GM12878 (cell line): ENCODE data around the gene CTXND2. TPM values are rescaled to one million over a fixed set of nuclear protein-coding genes. Genes with fewer than 3 reads are reported as not detected.
A peak's percentile ranks its signal among the peaks of the same experiment; 100 is the strongest.

Experiments used
- ATAC-seq: fragments of 200-7000 bp; cut with Tn5 transposase; 3 replicates; pipeline ENCODE4 v1.9.1; 2020; ENCODE audit warnings: mild to moderate bottlenecking, moderate library complexity
- Bru-seq: library from RNA; stranded (reverse); fragments of 400-500 nt; gene quantifications from one replicate; lab custom pipeline; 2021; lab: Mats Ljungman, UMichigan
- BruChase-seq, 2 experiments: library from RNA; stranded (reverse); fragments of 400-500 nt; gene quantifications; one replicate each; lab custom pipeline; 2021; lab: Mats Ljungman, UMichigan
- BruUV-seq: library from RNA; stranded (reverse); fragments of 400-500 nt; replicated peaks from 2 replicates; lab custom pipeline; 2021; lab: Mats Ljungman, UMichigan
- CTCF ChIA-PET: fragments of 300-600 bp; sonication (Branson Sonifier 250); formaldehyde crosslinking; extraction: SDS; loops from one replicate; lab custom pipeline; 2021; ENCODE audit warnings: inconsistent platforms; lab: Yijun Ruan, JAX
- POLR2A ChIA-PET: fragments of 350-600 bp; formaldehyde crosslinking; extraction: SDS; loops from one replicate; lab custom pipeline; 2021; ENCODE audit warnings: inconsistent platforms; lab: Charles Lee
- RAD21 ChIA-PET: fragments of 300-600 bp; sonication (Branson Sonifier 250); formaldehyde crosslinking; loops from one replicate; lab custom pipeline; 2023; ENCODE audit warnings: antibody characterized with exemption; ENCODE audit not compliant: unreplicated experiment; lab: Charles Lee
- SMC1A ChIA-PET: fragments of 300-600 bp; sonication (Branson Sonifier 250); formaldehyde crosslinking; loops from one replicate; lab custom pipeline; 2023; ENCODE audit not compliant: unreplicated experiment, uncharacterized antibody; lab: Charles Lee
- DNase-seq: peaks from one replicate; pipeline ENCODE4 v3.0.0-alpha.2; 2011; ENCODE audit warnings: low read depth, low spot score
- FAIRE-seq: peaks from 3 replicates; lab custom pipeline; 2011; peaks lifted over from hg19 to GRCh38; lab: Jason Lieb, UNC
- H2AFZ ChIP-seq: 2 replicates; pipeline ENCODE4 v1.6.0; 2011; ENCODE audit warnings: low read depth, low read length, control low read depth; ENCODE audit not compliant: control insufficient read depth
- H3K27ac ChIP-seq: 2 replicates; pipeline ENCODE4 v1.5.1; 2011; ENCODE audit warnings: control low read depth; ENCODE audit not compliant: control insufficient read depth, insufficient read depth
- H3K27me3 ChIP-seq, 2 experiments: replicated peaks in 1 of 2; 2 replicates each; pipeline versions ENCODE4 v1.6.0 to v1.6.1; 2011; ENCODE audit warnings: low read length in 1 of 2; ENCODE audit not compliant: control insufficient read depth in 2 of 2, insufficient read depth in 2 of 2
- H3K36me3 ChIP-seq, 2 experiments: 2 replicates each; pipeline ENCODE4 v1.5.1; 2011; ENCODE audit warnings: low read length in 1 of 2; ENCODE audit not compliant: control insufficient read depth in 2 of 2, insufficient read depth in 2 of 2
- H3K4me1 ChIP-seq: 2 replicates; pipeline ENCODE4 v1.6.1; 2011; ENCODE audit warnings: mild to moderate bottlenecking, low read length, moderate library complexity, mixed read lengths; ENCODE audit not compliant: control insufficient read depth, insufficient read depth
- H3K4me2 ChIP-seq: 2 replicates; pipeline ENCODE4 v1.6.0; 2011; ENCODE audit warnings: control low read depth; ENCODE audit not compliant: control insufficient read depth, insufficient read depth
- H3K4me3 ChIP-seq: fragments of 200-600 bp; sonication (generic); 2 replicates; pipeline ENCODE4 v1.5.1; 2016
- H3K79me2 ChIP-seq: 2 replicates; pipeline ENCODE4 v1.6.0; 2011; ENCODE audit warnings: low read length; ENCODE audit not compliant: control insufficient read depth, insufficient read depth
- H3K9ac ChIP-seq: 2 replicates; pipeline ENCODE4 v1.8.0; 2011; ENCODE audit warnings: low read length, control low read depth, mixed read lengths; ENCODE audit not compliant: control insufficient read depth, insufficient read depth
- H3K9me3 ChIP-seq: replicated peaks from 3 replicates; pipeline ENCODE4 v1.5.1; 2011; ENCODE audit warnings: mild to moderate bottlenecking, low read length; ENCODE audit not compliant: control insufficient read depth, insufficient read depth
- H4K20me1 ChIP-seq: 2 replicates; pipeline ENCODE4 v1.6.0; 2011; ENCODE audit not compliant: control insufficient read depth, insufficient read depth
- GATAD2B ChIP-seq: fragments of 450-650 bp; conservative IDR thresholded peaks from 2 replicates; pipeline ENCODE4 v1.6.1; 2017; ENCODE audit warnings: low read depth, mild to moderate bottlenecking, moderate library complexity
- HCFC1 ChIP-seq: fragments of 150-350 bp; IDR thresholded peaks from 2 replicates; pipeline ENCODE4 v1.6.1; 2014; ENCODE audit warnings: low read length
- MYC ChIP-seq: IDR thresholded peaks from 2 replicates; pipeline ENCODE4 v1.6.1; 2011; ENCODE audit warnings: mild to moderate bottlenecking, low read length, moderate library complexity, inconsistent platforms; ENCODE audit not compliant: insufficient read depth, insufficient replicate concordance, insufficient read length, severe bottlenecking
- POLR2AphosphoS5 ChIP-seq: IDR thresholded peaks from 2 replicates; pipeline ENCODE4 v1.6.1; 2011; ENCODE audit warnings: mild to moderate bottlenecking, low read length, inconsistent platforms
- SMAD5 ChIP-seq: IDR thresholded peaks from 2 replicates; pipeline ENCODE4 v1.6.1; 2016; ENCODE audit warnings: antibody characterized with exemption, low read depth
- SREBF2 ChIP-seq: IDR thresholded peaks from 2 replicates; pipeline ENCODE4 v1.6.1; 2012; ENCODE audit warnings: mild to moderate bottlenecking, low read length
- YY1 ChIP-seq: IDR thresholded peaks from 2 replicates; pipeline ENCODE4 v1.6.1; 2011; ENCODE audit warnings: low read depth, mild to moderate bottlenecking, low read length
- WGBS: methylation state at CpG from one replicate; pipeline ENCODE4 v1.1.6; 2016; ENCODE audit warnings: low lambda C conversion rate; ENCODE audit not compliant: insufficient replicate concordance, insufficient coverage; ENCODE audit errors: missing lambda C conversion rate; 5-methylcytosine and 5-hydroxymethylcytosine counted together
- in situ Hi-C: fragments of 300-500 bp; cut with MboI; formaldehyde crosslinking; loops from 9 replicates; pipeline ENCODE4 v1.14.3; 2018; ENCODE audit warnings: mixed read lengths
- intact Hi-C: fragments of 100-400 bp; cut with micrococcal nuclease; formaldehyde crosslinking; loops from one replicate; pipeline ENCODE4 v1.14.2; 2022; ENCODE audit not compliant: unreplicated experiment
- long read RNA-seq, 2 experiments: library from polyadenylated mRNA; unstranded; transcript quantifications; one replicate each; pipeline ENCODE4 v2.0.0, GENCODE V29; 2019 to 2020
- polyA minus RNA-seq, 3 experiments: library from RNA; depleted of rRNA, polyadenylated mRNA; stranded (reverse); fragments of >200 nt; gene quantifications; 2 replicates each; pipeline ENCODE4 v1.2.3, GENCODE V29; 2011
- polyA plus RNA-seq, 11 experiments: library from polyadenylated mRNA; depleted of rRNA in 4 of 11; unstranded in 6 of 11; stranded (reverse) in 5 of 11; fragments of >200 nt; fragmentation: Nextera tagmentation in 4 of 11; fragmentation: Illumina TruSeq in 1 of 11; extraction: Ambion mirVana in 4 of 11; extraction: Trizol in 1 of 11; gene quantifications; 1 replicate in 1 of 11; 2 replicates in 10 of 11; pipeline versions ENCODE4 v1.2.1 to v1.2.3, GENCODE V29; 2011 to 2016; ENCODE audit warnings: inconsistent platforms in 2 of 11, missing spikeins in 2 of 11, low read depth in 1 of 11
- total RNA-seq, 4 experiments: library from RNA; depleted of rRNA in 3 of 4; stranded (reverse); fragments of >200 nt in 3 of 4; fragmentation: Illumina TruSeq in 1 of 4; extraction: Trizol in 1 of 4; gene quantifications; 2 replicates each; pipeline versions ENCODE4 v1.2.1 to v1.2.3, GENCODE V29; 2013 to 2021
- TF ChIP-seq, protein P1 (sequence below): IDR thresholded peaks from 2 replicates; pipeline ENCODE4 v1.6.1; 2011; ENCODE audit warnings: mild to moderate bottlenecking, low read depth, low read length, moderate library complexity; ENCODE audit not compliant: insufficient replicate concordance
- TF ChIP-seq, protein P2 (sequence below): fragments of 450-650 bp; IDR thresholded peaks from 2 replicates; pipeline ENCODE4 v1.6.1; 2017; ENCODE audit warnings: borderline replicate concordance
- TF ChIP-seq, protein P3 (sequence below): fragments of 450-650 bp; IDR thresholded peaks from 2 replicates; pipeline ENCODE4 v1.6.1; 2017; ENCODE audit warnings: mild to moderate bottlenecking, moderate library complexity
- TF ChIP-seq, protein P4 (sequence below): fragments of 450-650 bp; IDR thresholded peaks from 2 replicates; pipeline ENCODE4 v1.6.1; 2018; ENCODE audit warnings: mild to moderate bottlenecking, low read depth, moderate library complexity; ENCODE audit not compliant: partially characterized antibody

The CTXND2 gene
- not detected in 2 replicates for total RNA-seq (2013; cell fraction: nucleolus; rRNA removed)
- not detected in 2 replicates for total RNA-seq (2014; rRNA removed)
- total RNA-seq (2014; rRNA removed; fragmentation: Illumina TruSeq; extraction: Trizol): not detected in 2 replicates
- not detected in 2 replicates for total RNA-seq (2021)
- not detected for polyA plus RNA-seq (2011; ENCODE audit: low read depth)
- polyA plus RNA-seq (2011; rRNA removed): not detected in 2 replicates
- polyA plus RNA-seq (2011; cell fraction: cytosol; rRNA removed): not detected in 2 replicates
- polyA plus RNA-seq (2011; cell fraction: nucleus; rRNA removed): not detected in 2 replicates
- polyA plus RNA-seq (2012): not detected in 2 replicates
- not detected in 2 replicates for polyA plus RNA-seq (2014; fragmentation: Illumina TruSeq; extraction: Trizol)
- not detected for polyA plus RNA-seq (2014; fragmentation: Nextera tagmentation; extraction: Ambion mirVana)
- not detected in 2 replicates for polyA plus RNA-seq (2014; rRNA removed)
- not detected for polyA plus RNA-seq (2016; fragmentation: Nextera tagmentation; extraction: Ambion mirVana)
- polyA minus RNA-seq (2011; rRNA and poly(A)+ RNA removed): not detected in 2 replicates
- not detected in 2 replicates for polyA minus RNA-seq (2011; cell fraction: cytosol; rRNA and poly(A)+ RNA removed)
- not detected in 2 replicates for polyA minus RNA-seq (2011; cell fraction: nucleus; rRNA and poly(A)+ RNA removed)
- percentile 4 among the genes with signal in this experiment for Bru-seq, nascent RNA
- BruChase-seq, experiment 1, labeled RNA remaining after a 6-hour chase: percentile 9 among the genes with signal in this experiment
- BruChase-seq, experiment 2, labeled RNA remaining after a 2-hour chase: not detected
- long read RNA-seq, experiment 1: 0 reads
- long read RNA-seq, experiment 2: 0 reads

DNA sequence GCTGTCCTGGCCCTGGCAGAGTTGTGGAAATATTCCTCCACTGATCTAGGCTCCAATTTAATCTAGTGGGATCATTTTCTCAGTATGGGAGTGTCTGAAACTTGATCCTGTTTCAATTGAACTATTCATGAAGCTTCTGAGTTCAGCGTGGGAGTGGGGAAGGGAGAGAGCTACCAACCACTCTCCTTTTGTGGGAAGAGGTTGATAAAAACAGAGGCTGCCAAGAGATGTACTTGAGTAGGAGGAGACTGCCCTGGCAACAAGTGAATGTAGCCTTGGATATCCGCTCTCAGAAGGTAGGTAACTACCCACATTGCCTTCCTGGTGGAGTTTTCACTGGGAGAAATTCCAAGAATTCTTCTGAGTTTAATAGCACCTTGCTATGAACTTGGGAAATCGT is at the start of gene CTXND2:
CTXND2 (plus strand) TSS at position 119 of the 400 bp plus-strand sequence. CDS start 25,179 bp downstream, outside the sequence.
- no peak for ATAC-seq
- no peak within 1 kb of the TSS for H2AFZ ChIP-seq
- in situ Hi-C loops: no loop called here
- peaks cover 14% of the 10 kb centered on the region for H3K4me1 ChIP-seq
- no peak within 1 kb of the TSS for H3K4me3 ChIP-seq
- no TSS peak for BruUV-seq
- ChIA-PET SMC1A (interaction anchor here (1.3 kb wide), 1 partner anchor 19 kb away, joined by 3 read pairs; no protein-coding TSS in a partner anchor), POLR2A (interaction anchor here (0.8 to 1.3 kb wide), 4 partner anchors 11 to 111 kb away, joined by 3 to 6 read pairs (median 4); partner anchors contain the start of gene SETDB1), RAD21 (no interaction called here), CTCF (interaction anchor here (0.9 kb wide), 2 partner anchors 10 to 17 kb away, joined by 3 read pairs; no protein-coding TSS in a partner anchor)
- H3K27ac ChIP-seq: no peak within 1 kb of the TSS
- intact Hi-C loops: no loop called here
- no peak within 1 kb of the TSS for H3K9ac ChIP-seq
- no peak for DNase-seq
- FAIRE-seq: no peak
- 54% methylated on average over 3 of the region's 3 CpGs for WGBS
- no peaks in the 10 kb centered on the region for H3K9me3 ChIP-seq
- no peaks in the 10 kb centered on the region for H3K27me3 ChIP-seq
- no peak within 1 kb of the TSS for H3K4me2 ChIP-seq
- no peaks in the 10 kb centered on the region for H4K20me1 ChIP-seq
- H3K36me3 ChIP-seq: no peaks in the 10 kb centered on the region
- no peaks in the 10 kb centered on the region for H3K79me2 ChIP-seq
- no peak for TF ChIP-seq YY1
- TF ChIP-seq SREBF2: no peak
- TF ChIP-seq, protein P1, sequence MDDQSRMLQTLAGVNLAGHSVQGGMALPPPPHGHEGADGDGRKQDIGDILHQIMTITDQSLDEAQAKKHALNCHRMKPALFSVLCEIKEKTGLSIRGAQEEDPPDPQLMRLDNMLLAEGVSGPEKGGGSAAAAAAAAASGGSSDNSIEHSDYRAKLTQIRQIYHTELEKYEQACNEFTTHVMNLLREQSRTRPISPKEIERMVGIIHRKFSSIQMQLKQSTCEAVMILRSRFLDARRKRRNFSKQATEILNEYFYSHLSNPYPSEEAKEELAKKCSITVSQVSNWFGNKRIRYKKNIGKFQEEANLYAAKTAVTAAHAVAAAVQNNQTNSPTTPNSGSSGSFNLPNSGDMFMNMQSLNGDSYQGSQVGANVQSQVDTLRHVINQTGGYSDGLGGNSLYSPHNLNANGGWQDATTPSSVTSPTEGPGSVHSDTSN: no peak
- TF ChIP-seq, protein P2, sequence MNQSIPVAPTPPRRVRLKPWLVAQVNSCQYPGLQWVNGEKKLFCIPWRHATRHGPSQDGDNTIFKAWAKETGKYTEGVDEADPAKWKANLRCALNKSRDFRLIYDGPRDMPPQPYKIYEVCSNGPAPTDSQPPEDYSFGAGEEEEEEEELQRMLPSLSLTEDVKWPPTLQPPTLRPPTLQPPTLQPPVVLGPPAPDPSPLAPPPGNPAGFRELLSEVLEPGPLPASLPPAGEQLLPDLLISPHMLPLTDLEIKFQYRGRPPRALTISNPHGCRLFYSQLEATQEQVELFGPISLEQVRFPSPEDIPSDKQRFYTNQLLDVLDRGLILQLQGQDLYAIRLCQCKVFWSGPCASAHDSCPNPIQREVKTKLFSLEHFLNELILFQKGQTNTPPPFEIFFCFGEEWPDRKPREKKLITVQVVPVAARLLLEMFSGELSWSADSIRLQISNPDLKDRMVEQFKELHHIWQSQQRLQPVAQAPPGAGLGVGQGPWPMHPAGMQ: no peak
- no peak for TF ChIP-seq MYC
- TF ChIP-seq GATAD2B: no peak
- no peak for TF ChIP-seq SMAD5
- TF ChIP-seq, protein P3, sequence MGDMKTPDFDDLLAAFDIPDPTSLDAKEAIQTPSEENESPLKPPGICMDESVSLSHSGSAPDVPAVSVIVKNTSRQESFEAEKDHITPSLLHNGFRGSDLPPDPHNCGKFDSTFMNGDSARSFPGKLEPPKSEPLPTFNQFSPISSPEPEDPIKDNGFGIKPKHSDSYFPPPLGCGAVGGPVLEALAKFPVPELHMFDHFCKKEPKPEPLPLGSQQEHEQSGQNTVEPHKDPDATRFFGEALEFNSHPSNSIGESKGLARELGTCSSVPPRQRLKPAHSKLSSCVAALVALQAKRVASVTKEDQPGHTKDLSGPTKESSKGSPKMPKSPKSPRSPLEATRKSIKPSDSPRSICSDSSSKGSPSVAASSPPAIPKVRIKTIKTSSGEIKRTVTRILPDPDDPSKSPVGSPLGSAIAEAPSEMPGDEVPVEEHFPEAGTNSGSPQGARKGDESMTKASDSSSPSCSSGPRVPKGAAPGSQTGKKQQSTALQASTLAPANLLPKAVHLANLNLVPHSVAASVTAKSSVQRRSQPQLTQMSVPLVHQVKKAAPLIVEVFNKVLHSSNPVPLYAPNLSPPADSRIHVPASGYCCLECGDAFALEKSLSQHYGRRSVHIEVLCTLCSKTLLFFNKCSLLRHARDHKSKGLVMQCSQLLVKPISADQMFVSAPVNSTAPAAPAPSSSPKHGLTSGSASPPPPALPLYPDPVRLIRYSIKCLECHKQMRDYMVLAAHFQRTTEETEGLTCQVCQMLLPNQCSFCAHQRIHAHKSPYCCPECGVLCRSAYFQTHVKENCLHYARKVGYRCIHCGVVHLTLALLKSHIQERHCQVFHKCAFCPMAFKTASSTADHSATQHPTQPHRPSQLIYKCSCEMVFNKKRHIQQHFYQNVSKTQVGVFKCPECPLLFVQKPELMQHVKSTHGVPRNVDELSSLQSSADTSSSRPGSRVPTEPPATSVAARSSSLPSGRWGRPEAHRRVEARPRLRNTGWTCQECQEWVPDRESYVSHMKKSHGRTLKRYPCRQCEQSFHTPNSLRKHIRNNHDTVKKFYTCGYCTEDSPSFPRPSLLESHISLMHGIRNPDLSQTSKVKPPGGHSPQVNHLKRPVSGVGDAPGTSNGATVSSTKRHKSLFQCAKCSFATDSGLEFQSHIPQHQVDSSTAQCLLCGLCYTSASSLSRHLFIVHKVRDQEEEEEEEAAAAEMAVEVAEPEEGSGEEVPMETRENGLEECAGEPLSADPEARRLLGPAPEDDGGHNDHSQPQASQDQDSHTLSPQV: no peak
- TF ChIP-seq HCFC1: no peak
- TF ChIP-seq, protein P4, sequence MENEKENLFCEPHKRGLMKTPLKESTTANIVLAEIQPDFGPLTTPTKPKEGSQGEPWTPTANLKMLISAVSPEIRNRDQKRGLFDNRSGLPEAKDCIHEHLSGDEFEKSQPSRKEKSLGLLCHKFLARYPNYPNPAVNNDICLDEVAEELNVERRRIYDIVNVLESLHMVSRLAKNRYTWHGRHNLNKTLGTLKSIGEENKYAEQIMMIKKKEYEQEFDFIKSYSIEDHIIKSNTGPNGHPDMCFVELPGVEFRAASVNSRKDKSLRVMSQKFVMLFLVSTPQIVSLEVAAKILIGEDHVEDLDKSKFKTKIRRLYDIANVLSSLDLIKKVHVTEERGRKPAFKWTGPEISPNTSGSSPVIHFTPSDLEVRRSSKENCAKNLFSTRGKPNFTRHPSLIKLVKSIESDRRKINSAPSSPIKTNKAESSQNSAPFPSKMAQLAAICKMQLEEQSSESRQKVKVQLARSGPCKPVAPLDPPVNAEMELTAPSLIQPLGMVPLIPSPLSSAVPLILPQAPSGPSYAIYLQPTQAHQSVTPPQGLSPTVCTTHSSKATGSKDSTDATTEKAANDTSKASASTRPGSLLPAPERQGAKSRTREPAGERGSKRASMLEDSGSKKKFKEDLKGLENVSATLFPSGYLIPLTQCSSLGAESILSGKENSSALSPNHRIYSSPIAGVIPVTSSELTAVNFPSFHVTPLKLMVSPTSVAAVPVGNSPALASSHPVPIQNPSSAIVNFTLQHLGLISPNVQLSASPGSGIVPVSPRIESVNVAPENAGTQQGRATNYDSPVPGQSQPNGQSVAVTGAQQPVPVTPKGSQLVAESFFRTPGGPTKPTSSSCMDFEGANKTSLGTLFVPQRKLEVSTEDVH: no peak
- TF ChIP-seq POLR2AphosphoS5: no peak
